CD4-positive, alpha-beta T cell treated with Interleukin-2 at 100 ng/mL for 4 hours (primary cell): ENCODE measurements around the gene SIAH1.
"Not testable (repeated sequence)": the region's sequence is repeated elsewhere in the genome, so short reads cannot be mapped to it uniquely, and the experiment has no call there.

Experiments used
- DNase-seq: peaks from one replicate; pipeline ENCODE4 v3.0.0-alpha.2; 2020; ENCODE audit warnings: low spot score

The SIAH1 gene

GRCh38 chr16:48385253-48386150, at the start of gene SIAH1:
TSS of gene SIAH1 (minus strand) at chr16:48385413. CDS start at chr16:48362428, 22,985 bp downstream.
- DNase-seq = peak; percentile 88

GRCh38 chr16:48434653-48435317, 49.6 kb upstream of the SIAH1 start:
- DNase-seq = no peak

- no peak for DNase-seq
Measured at GRCh38 chr16:48433850-48434530, 48.8 kb upstream of the SIAH1 start.

- DNase-seq = no peak
Measured at GRCh38 chr16:48433116-48433849, 48.1 kb upstream of the SIAH1 start.

GRCh38 chr16:48432136-48432535, 46.9 kb upstream of the SIAH1 start:
- peak; percentile 5 for DNase-seq

- no peak for DNase-seq
Measured at GRCh38 chr16:48430890-48431289, 45.7 kb upstream of the SIAH1 start.

GRCh38 chr16:48426244-48427141, 41.3 kb upstream of the SIAH1 start:
- DNase-seq = no peak

GRCh38 chr16:48422537-48422936, 37.3 kb upstream of the SIAH1 start:
- no peak for DNase-seq

DNA sequence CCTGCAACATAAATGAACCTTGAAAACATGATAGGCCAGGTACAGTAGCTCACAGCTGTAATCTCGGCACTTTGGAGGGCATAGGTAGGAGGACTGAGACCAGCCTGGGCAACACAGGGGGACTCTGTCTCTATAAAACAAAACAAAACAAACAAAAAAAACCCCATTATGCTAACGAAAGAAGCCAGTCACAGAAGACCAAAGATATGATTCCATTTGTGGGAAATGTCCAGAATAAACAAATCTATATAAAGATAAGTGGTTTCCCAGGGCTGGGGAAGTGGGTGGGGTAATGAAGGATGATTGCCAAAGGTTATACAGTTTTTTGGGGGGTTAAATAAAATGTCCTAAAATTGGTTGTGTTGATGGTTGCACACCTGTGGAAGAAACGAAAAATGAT, 36.5 kb upstream of the SIAH1 start:
- DNase-seq = no peak

- no peak for DNase-seq
Measured at GRCh38 chr16:48420437-48420836, 35.2 kb upstream of the SIAH1 start.

GRCh38 chr16:48416617-48417016, 31.4 kb upstream of the SIAH1 start:
- DNase-seq = not testable (repeated sequence)

GRCh38 chr16:48413272-48413671, 28.1 kb upstream of the SIAH1 start:
- no peak for DNase-seq

DNA sequence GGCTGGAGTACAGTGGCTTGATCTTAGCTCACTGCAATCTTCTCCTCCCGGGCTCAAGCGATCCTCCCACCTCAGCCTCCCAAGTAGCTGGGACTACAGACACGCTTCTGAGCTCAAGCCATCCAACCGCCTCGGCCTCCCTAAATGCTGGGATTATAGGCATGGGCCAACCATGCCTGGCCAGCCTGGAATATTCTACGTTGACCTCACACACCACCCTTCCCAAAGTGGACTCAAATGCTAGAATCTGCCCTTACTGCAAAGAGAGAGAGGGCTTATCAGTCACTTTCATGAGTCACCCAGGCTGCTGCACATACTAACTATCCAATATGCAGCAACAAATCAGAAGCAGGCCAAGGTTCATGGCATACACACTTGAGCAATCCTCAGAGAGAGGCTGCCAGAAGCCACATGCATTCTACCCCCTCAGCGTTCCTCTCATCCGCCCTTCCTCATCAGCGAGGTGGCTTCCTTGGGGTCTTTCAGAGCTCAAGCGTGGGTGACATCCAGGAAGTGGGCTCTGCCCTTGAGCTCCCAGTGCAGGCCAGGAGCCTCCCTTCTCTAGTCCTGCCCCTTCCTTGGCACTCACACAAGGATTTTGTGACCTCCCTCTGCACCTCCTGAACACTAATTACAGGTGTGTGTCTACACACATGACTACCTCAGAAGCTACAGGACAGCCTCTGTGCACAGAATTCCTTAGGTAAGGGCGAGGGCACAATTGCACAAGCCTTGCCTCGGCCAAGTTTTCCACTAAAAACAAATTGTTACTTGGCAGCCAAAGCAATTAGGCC, 24.8 kb upstream of the SIAH1 start:
- DNase-seq = no peak

GRCh38 chr16:48408688-48409087, 23.5 kb upstream of the SIAH1 start:
- DNase-seq = no peak

GRCh38 chr16:48405907-48406306, 20.7 kb upstream of the SIAH1 start:
- DNase-seq = no peak

DNA sequence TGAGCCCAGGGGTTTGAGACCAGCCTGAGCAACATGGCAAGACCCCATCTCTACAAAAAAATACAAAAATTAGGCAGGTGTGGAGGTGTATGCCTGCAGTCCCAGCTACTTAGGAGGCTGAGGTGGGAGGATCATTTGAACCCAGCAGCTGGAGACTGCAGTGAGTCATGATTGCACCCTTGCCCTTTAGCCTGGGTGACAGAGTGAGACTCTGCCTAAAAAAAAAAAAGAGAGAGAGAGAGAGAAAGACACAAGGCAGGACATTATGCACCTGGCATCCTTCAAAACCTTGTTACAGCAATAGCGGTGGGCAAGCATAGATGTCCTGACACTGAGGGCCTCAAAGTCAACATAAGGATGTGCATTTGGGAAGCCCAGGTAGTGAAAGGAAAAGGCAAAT, 19.9 kb upstream of the SIAH1 start:
- no peak for DNase-seq

DNA sequence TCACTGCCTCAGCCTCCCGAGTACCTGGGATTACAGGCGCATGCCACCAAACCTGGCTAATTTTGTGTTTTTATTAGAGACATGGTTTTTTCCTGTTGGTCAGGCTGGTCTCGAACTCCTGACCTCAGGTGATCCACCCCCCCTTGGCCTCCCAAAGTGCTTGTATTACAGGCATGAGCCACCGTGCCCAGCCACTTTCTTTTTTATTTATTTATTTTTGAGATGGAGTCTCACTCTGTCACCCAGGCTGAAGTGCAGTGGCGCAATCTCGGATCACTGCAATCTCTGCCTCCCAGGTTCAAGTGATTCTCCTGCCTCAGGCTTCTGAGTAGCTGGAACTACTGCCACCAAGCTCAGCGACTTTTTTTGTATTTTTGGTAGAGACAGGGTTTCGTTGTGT, 17.3 kb upstream of the SIAH1 start:
- DNase-seq = not testable (repeated sequence)

DNA sequence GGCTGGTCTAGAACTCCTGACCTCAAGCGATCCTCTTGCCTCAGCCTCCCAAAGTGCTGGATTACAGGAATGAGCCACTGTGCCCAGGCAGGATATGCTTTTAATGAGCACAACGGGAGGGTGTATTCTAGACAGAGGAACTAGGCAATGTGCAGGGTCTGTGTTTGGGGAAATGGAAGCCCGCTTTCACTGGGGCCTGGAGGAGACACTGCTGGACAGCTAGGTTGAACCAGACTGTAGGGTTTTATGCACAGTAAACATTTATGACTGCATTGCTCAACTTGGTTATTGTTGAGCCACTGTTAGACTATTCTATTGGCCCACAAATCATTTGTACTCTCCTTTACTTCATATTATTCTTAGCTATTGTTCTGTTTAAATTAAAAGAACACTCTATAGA, 10.2 kb upstream of the SIAH1 start:
- no peak for DNase-seq

GRCh38 chr16:48394355-48394703, 9.1 kb upstream of the SIAH1 start:
- DNase-seq = no peak
